IPS-20b (cell line): ENCODE measurements around the gene SYT10.
"Not testable (repeated sequence)": the region's sequence is repeated elsewhere in the genome, so short reads cannot be mapped to it uniquely, and the experiment has no call there.

Experiments
- H3K27ac ChIP-seq: one replicate; pipeline ENCODE4 v1.5.1; 2013; ENCODE audit warnings: low read length
- H3K27me3 ChIP-seq: 2 replicates; pipeline ENCODE4 v1.6.1; 2013; ENCODE audit warnings: mild to moderate bottlenecking, low read length, inconsistent platforms; ENCODE audit not compliant: insufficient read depth
- H3K36me3 ChIP-seq: 2 replicates; pipeline ENCODE4 v1.6.1; 2013; ENCODE audit warnings: low read depth, mild to moderate bottlenecking, inconsistent platforms, low read length, moderate library complexity; ENCODE audit not compliant: insufficient read depth
- H3K4me1 ChIP-seq: 2 replicates; pipeline ENCODE4 v1.6.1; 2013; ENCODE audit warnings: mild to moderate bottlenecking, control low read depth, inconsistent platforms, low read length, moderate library complexity; ENCODE audit not compliant: insufficient read depth
- H3K4me3 ChIP-seq: 2 replicates; pipeline ENCODE4 v1.5.1; 2013; ENCODE audit warnings: mild to moderate bottlenecking, low read length, inconsistent platforms
- H3K9ac ChIP-seq: 2 replicates; pipeline ENCODE4 v1.6.1; 2013; ENCODE audit warnings: low read depth, mild to moderate bottlenecking, inconsistent platforms, low read length, moderate library complexity
- H3K9me3 ChIP-seq: 2 replicates; pipeline ENCODE4 v1.6.1; 2013; ENCODE audit warnings: mild to moderate bottlenecking, low read depth, low read length, inconsistent platforms; ENCODE audit not compliant: insufficient read depth

SYT10 gene

DNA sequence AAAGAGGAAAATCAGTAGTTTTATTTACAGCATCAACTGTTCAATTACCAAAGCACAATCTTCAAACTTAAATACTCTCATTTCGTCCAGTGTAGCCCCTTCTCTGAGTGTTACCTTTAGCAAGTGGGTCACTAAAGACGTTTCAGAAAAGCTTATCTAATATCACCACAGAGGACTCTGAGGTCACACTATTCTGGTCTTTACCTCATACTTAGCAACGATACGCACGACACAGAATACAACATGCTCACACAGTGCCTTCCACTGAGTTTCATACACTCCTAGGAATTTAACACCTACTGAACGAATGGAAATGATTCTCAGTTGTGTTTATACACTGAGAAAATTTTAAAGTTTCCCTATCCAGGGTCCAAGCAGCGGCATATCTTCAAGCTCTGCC, 2.0 kb downstream of the SYT10 start:
- H3K4me3 ChIP-seq = peak overlapping the region; percentile 85; the same call in 1 of the 2 replicates
- H3K9ac ChIP-seq = no peak overlapping the region
- 0 out of 2 replicates have a peak, but pooled peaks cover 9% of the 10 kb centered on the region for H3K4me1 ChIP-seq
- no peaks in the 10 kb centered on the region for H3K36me3 ChIP-seq
- H3K27me3 ChIP-seq = peaks cover 52% of the 10 kb centered on the region
- H3K27ac ChIP-seq = no peak overlapping the region
- no peaks in the 10 kb centered on the region for H3K9me3 ChIP-seq

DNA sequence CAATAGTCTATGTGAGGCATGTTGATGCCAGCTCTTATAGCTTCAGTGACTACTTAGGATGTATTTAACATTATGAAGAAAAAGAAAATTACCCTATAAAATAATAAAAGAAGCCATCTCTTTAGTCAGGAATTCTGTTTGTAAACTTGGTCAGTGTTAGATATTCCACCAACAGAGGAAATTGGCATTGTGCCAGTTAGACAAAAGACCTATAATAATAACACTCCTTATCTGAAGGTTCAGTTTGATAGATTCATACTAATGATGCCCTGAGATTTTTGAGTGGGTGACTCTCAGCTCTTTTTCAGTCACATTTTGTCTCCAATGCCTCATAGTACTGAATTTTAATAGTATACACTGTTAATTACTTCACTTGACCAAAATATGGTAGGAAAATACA, 6.6 kb downstream of the SYT10 start:
- Histone ChIP-seq H3K36me3 (no peaks in the 10 kb centered on the region), H3K4me1 (no peaks in the 10 kb centered on the region), H3K9me3 (no peaks in the 10 kb centered on the region)

DNA sequence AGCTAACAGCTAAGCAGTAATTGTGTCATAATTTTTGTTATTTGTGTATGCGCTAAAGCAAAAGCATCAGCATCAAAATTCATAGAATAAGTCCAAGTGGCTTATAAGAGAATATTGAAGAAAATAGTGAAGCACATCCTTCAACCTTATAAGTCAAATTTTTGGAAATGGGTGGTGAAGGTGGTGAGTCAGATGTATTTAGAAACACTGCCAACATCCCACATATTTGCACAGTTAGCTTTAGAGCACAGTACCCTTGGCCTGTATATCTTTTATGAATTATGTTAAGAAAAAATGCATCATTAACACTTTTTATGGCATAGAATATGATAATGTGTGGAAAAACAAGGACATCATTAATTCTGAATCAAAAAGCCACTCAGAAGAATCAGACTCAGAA, 8.0 kb downstream of the SYT10 start:
- no peak overlapping the region for H3K4me3 ChIP-seq
- H3K27ac ChIP-seq = no peak overlapping the region

More for the DNA sequence above, 6.6 kb downstream of the SYT10 start:
- Histone ChIP-seq H3K27ac (no peak overlapping the region), H3K9ac (no peak overlapping the region), H3K4me3 (no peak overlapping the region), H3K27me3 (peaks cover 18% of the 10 kb centered on the region)

DNA sequence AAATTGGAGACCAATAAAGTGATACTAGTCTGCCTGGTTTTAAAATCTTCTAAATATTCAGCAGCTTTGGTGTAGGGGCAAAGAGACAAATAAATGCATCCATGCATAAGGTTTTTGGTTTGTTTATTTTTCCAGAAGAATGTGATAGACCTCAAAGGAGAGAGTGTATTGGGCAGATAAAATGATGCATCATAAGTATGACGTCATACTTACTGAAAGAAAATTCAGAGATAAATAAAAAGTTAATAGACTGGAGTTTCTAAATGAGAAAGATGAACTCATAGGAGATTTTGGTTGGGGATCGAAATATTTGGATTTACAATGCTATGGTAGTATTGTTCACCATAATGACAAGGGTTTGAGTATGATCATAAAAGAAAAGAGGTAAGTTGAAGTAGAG, 10.2 kb downstream of the SYT10 start:
- no peak overlapping the region for H3K9ac ChIP-seq
- no peak overlapping the region for H3K27ac ChIP-seq
- no peak overlapping the region for H3K4me3 ChIP-seq
- no peaks in the 10 kb centered on the region for H3K27me3 ChIP-seq
- no peaks in the 10 kb centered on the region for H3K9me3 ChIP-seq
- no peaks in the 10 kb centered on the region for H3K36me3 ChIP-seq
- no peaks in the 10 kb centered on the region for H3K4me1 ChIP-seq

More for the DNA sequence above, 8.0 kb downstream of the SYT10 start:
- no peaks in the 10 kb centered on the region for H3K4me1 ChIP-seq
- no peaks in the 10 kb centered on the region for H3K36me3 ChIP-seq
- no peaks in the 10 kb centered on the region for H3K9me3 ChIP-seq
- H3K27me3 ChIP-seq = 0 out of 2 replicates have a peak, but pooled peaks cover 4% of the 10 kb centered on the region
- H3K9ac ChIP-seq = no peak overlapping the region

DNA sequence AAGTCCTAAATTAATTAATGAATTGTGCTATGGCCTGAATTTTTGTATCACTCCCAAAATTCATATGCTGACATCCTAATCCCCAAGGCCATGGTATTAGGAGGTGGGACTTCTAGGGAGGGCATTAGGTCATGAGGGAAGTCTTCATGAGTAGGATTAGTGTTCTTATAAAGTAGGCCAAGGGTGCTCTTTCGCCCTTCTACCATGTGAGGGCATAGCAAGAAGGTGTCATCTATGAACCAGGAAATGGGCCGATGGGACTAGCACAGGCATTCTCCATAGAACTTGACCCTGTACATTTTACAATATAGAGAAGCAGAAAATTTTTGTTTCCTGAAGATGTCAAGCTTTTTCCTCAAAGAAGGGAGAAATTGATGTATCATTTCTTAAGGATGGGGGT, 12.5 kb downstream of the SYT10 start:
- H3K4me3 ChIP-seq = no peak overlapping the region
- no peak overlapping the region for H3K27ac ChIP-seq

DNA sequence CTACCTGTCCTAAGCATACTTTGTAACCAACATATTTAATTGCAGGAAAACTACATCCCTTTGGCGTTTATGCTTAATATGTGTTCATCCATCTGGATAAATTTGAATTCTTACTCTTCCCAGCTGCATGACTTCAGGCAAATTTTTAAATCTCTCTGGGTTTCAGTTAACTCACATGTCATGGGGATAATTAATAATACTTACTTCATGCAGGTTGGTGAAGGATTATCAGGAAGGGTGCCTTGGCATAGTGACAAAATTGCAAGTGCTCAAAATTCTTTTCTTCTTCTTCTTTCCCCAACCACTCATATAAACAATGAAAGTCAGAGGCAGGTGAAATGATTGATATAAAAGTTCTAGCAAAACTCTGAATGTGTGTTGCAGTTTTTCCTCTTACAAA, 15.9 kb downstream of the SYT10 start:
- Histone ChIP-seq H3K27me3 (no peaks in the 10 kb centered on the region), H3K27ac (no peak overlapping the region), H3K9ac (no peak overlapping the region), H3K36me3 (no peaks in the 10 kb centered on the region), H3K9me3 (no peaks in the 10 kb centered on the region), H3K4me1 (no peaks in the 10 kb centered on the region), H3K4me3 (no peak overlapping the region)

More for the DNA sequence above, 12.5 kb downstream of the SYT10 start:
- H3K4me1 ChIP-seq = no peaks in the 10 kb centered on the region
- H3K9ac ChIP-seq = no peak overlapping the region
- no peaks in the 10 kb centered on the region for H3K36me3 ChIP-seq
- no peaks in the 10 kb centered on the region for H3K9me3 ChIP-seq
- no peaks in the 10 kb centered on the region for H3K27me3 ChIP-seq

DNA sequence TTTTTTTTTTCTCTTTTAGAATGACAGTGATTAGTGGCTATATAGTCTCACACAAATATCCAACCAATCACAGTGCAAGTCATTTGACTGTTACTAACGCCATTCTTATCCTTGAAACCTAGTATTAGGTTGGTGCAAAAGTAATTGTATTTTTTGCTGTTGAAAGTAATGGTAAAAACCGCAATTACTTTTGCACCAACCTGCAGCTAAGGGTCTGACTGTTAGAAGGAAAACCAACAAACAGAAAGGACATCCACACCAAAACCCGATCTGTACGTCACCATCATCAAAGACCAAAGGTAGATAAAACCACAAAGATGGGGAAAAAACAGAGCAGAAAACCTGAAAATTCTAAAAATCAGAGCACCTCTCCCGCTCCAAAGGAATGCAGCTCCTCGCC, 27.2 kb downstream of the SYT10 start:
- not testable (repeated sequence) for H3K36me3 ChIP-seq, H3K9ac ChIP-seq, H3K9me3 ChIP-seq, H3K4me3 ChIP-seq, H3K27ac ChIP-seq, H3K27me3 ChIP-seq, H3K4me1 ChIP-seq

DNA sequence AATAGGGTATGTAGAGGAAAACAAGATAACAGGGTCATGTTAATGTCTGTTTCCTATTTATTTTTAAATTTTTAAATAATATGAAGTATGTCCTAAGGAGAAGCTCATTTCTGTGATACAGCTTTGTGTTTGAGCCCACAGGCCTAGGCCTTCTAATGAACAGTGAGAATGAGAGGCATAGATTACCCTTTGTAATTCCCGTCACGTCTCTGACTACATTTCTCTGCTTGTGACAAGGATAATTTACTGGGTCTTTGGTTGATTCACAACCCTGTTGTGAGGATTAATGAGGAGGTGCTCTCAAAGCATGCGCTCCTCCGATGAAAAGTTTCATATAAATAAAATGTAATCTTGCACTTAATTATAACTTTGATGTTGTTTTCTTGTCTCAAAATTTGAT, 56.1 kb downstream of the SYT10 start:
- H3K4me3 ChIP-seq = no peak overlapping the region

DNA sequence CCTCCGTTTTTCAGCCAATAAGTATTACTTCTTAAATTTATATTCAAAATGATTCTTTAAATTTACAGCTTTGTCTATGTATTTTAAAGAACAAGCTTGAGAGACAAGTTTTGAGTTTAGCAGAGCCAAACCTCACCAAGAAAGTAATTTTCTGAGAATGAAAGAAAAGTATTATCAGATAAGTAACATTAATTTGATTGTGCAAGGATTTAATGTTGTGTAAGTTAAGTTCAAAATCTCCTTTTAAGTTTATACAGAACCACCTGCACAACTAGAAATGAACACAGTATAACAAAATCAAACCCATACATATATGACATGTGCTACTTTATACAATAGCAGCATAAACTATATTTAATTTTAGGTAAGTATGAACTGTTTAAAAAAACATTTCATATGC, 63.5 kb downstream of the SYT10 start:
- Histone ChIP-seq H3K9ac (no peak overlapping the region), H3K4me3 (no peak overlapping the region), H3K4me1 (no peaks in the 10 kb centered on the region), H3K36me3 (no peaks in the 10 kb centered on the region), H3K9me3 (no peaks in the 10 kb centered on the region), H3K27me3 (no peaks in the 10 kb centered on the region), H3K27ac (no peak overlapping the region)

More for the DNA sequence above, 56.1 kb downstream of the SYT10 start:
- Histone ChIP-seq H3K27me3 (no peaks in the 10 kb centered on the region), H3K9ac (no peak overlapping the region), H3K27ac (no peak overlapping the region), H3K4me1 (no peaks in the 10 kb centered on the region), H3K36me3 (no peaks in the 10 kb centered on the region), H3K9me3 (no peaks in the 10 kb centered on the region)

DNA sequence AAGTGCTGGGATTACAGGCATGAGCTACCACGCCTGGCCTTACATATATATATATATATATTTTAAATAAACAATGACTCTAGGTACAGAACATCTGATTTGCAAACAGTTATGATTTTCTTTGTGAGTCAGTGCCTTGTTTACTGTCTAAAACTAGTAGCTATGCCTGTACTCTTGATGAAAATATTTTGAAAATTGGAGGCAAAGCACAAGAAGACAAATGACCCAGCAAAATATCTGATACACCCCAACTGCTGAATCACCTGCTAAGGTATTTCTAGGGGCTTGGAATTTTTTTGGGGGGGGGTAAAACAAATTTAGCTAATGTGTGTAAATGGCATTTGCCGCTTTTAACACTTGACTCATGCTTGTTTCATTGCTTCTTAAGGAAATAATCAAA, 69.3 kb downstream of the SYT10 start:
- Histone ChIP-seq H3K36me3 (no peaks in the 10 kb centered on the region), H3K27ac (no peak overlapping the region), H3K9ac (no peak overlapping the region), H3K4me1 (no peaks in the 10 kb centered on the region), H3K9me3 (no peaks in the 10 kb centered on the region), H3K4me3 (no peak overlapping the region), H3K27me3 (no peaks in the 10 kb centered on the region)

DNA sequence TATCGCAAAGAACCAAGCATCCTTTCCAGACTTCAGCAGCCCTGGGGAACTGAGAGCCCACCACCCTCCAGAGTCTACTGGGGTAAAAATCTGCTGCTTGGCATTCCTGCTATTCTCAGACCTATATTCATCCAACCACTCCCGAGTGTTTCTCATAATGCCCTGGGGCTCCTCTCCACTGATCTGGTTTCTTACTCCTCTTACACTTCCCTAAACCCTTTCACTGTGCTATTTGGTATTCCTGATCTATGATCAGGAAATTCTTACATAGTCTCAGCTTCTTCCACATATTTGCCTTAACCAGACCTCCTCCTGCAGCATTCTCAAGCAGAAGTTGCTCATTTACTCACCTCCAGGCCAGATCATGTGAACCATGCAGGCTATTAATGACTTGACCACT, 82.4 kb downstream of the SYT10 start:
- no peaks in the 10 kb centered on the region for H3K36me3 ChIP-seq
- no peak overlapping the region for H3K27ac ChIP-seq
- H3K9me3 ChIP-seq = no peaks in the 10 kb centered on the region
- no peak overlapping the region for H3K9ac ChIP-seq
- H3K27me3 ChIP-seq = no peaks in the 10 kb centered on the region
- H3K4me3 ChIP-seq = no peak overlapping the region
- no peaks in the 10 kb centered on the region for H3K4me1 ChIP-seq

DNA sequence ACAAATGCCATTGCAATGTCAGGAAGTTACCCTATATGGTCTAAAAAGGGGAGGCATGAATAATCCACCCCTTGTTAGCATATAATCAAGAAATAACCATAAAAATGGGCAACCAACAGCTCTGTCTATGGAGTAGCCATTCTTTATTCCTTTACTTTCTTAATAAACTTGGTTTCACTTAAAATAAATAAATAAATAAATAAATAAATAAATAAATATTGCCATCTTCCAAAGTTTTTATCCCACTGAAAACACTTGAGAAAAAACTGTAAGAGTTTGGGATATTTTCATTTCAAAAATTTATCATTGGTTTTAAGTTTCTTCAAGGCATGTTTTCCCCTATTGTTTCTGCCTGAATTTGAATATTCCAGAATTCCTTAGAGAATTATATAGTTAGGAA, 89.8 kb downstream of the SYT10 start:
- Histone ChIP-seq H3K27ac (no peak overlapping the region), H3K4me1 (no peaks in the 10 kb centered on the region), H3K9ac (no peak overlapping the region), H3K4me3 (no peak overlapping the region), H3K27me3 (no peaks in the 10 kb centered on the region), H3K36me3 (no peaks in the 10 kb centered on the region), H3K9me3 (no peaks in the 10 kb centered on the region; the same call in 1 of the 2 replicates)

DNA sequence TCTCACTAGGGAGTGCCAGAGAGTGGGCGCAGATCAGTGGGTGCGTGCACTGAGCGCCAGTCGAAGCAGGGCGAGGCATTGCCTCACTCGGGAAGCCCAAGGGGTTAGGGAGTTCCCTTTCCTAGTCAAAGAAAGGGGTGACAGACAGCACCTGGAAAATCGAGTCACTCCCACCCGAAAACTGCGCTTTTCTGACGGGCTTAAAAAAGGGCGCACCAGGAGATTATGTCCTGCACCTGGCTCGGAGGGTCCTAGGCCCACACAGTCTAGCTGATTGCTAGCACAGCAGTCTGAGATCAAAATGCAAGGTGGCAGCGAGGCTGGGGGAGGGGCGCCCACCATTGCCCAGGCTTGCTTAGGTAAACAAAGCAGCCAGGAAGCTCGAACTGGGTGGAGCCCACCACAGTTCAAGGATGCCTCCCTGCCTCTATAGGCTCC, 107.6 kb downstream of the SYT10 start:
- H3K4me3 ChIP-seq, H3K27me3 ChIP-seq, H3K9me3 ChIP-seq, H3K9ac ChIP-seq, H3K27ac ChIP-seq, H3K4me1 ChIP-seq, H3K36me3 ChIP-seq: not testable (repeated sequence)
